Measurements from ENCODE around the gene MED29.
A peak's percentile ranks its signal among the peaks of the same experiment; 100 is the strongest.

Gene MED29

DNA sequence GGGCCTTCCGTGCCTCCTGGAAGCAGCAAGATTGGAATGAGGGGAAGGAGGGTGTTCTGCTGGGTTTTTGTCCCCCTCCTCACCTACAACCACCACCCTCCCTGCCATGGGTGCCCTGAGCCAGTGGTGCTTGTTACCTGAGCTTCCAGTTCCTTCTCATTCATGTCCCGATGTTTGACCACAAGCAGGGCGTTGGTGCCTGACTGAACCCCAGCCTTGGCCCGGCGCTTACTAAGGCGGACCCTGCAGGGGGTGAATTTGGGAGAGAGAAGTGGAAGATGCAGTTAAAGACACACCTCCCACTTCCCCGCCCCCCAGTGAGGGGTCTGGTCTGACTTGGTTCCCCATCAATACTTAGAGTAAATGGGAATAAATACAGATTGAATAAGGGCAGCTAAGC, 4.6 kb upstream of the MED29 start:
- Histone ChIP-seq H3K4me3 (ENCODE audit: severe bottlenecking) (no peak overlapping the region), H3K36me3 (ENCODE audit: low read depth) (peaks cover 66% of the 10 kb centered on the region), H3K9me3 (ENCODE audit: severe bottlenecking) (no peaks in the 10 kb centered on the region), H3K27me3 (ENCODE audit: insufficient read depth, poor library complexity, severe bottlenecking) (no peaks in the 10 kb centered on the region), H3K4me1 (ENCODE audit: insufficient read depth, poor library complexity, severe bottlenecking) (no peaks in the 10 kb centered on the region), H3K27ac (ENCODE audit: poor library complexity, severe bottlenecking) (no peak overlapping the region)
- ATAC-seq (ENCODE audit: low read depth) (no peak), DNase-seq (ENCODE audit: low spot score) (no peak)
- TF ChIP-seq, protein P1, sequence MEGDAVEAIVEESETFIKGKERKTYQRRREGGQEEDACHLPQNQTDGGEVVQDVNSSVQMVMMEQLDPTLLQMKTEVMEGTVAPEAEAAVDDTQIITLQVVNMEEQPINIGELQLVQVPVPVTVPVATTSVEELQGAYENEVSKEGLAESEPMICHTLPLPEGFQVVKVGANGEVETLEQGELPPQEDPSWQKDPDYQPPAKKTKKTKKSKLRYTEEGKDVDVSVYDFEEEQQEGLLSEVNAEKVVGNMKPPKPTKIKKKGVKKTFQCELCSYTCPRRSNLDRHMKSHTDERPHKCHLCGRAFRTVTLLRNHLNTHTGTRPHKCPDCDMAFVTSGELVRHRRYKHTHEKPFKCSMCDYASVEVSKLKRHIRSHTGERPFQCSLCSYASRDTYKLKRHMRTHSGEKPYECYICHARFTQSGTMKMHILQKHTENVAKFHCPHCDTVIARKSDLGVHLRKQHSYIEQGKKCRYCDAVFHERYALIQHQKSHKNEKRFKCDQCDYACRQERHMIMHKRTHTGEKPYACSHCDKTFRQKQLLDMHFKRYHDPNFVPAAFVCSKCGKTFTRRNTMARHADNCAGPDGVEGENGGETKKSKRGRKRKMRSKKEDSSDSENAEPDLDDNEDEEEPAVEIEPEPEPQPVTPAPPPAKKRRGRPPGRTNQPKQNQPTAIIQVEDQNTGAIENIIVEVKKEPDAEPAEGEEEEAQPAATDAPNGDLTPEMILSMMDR (IDR thresholded peaks at IDR 0.05; ENCODE audit: poor library complexity, severe bottlenecking): no peak

DNA sequence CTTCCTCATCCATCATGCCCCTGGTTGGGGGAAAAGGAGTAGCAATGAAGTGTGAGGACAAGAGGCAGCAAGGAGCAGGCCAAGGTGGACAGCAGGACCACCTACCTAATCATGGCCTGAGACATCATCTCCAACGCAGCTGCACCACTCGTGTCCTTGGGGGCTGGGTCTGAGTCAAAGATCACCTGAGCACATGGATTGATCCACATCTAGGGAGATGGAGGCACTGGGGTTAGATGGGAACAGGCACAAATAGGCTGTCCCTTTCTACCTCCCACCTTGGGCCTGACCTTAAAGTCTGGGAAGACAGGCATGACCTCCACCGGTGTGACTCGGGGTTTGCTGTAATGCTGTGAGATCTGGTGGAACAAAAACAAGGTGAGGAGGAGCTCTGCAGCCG, 2.5 kb upstream of the MED29 start:
- no peak overlapping the region for H3K27ac ChIP-seq (ENCODE audit: poor library complexity, severe bottlenecking)
- H3K9me3 ChIP-seq (ENCODE audit: severe bottlenecking): no peaks in the 10 kb centered on the region
- H3K36me3 ChIP-seq (ENCODE audit: low read depth): peaks cover 55% of the 10 kb centered on the region
- H3K4me3 ChIP-seq (ENCODE audit: severe bottlenecking): no peak overlapping the region
- ATAC-seq (ENCODE audit: low read depth) (no peak), DNase-seq (ENCODE audit: low spot score) (no peak)
- no peaks in the 10 kb centered on the region for H3K27me3 ChIP-seq (ENCODE audit: insufficient read depth, poor library complexity, severe bottlenecking)
- peaks cover 3% of the 10 kb centered on the region for H3K4me1 ChIP-seq (ENCODE audit: insufficient read depth, poor library complexity, severe bottlenecking)
- TF ChIP-seq, protein P1 (IDR thresholded peaks at IDR 0.05; ENCODE audit: poor library complexity, severe bottlenecking): no peak

DNA sequence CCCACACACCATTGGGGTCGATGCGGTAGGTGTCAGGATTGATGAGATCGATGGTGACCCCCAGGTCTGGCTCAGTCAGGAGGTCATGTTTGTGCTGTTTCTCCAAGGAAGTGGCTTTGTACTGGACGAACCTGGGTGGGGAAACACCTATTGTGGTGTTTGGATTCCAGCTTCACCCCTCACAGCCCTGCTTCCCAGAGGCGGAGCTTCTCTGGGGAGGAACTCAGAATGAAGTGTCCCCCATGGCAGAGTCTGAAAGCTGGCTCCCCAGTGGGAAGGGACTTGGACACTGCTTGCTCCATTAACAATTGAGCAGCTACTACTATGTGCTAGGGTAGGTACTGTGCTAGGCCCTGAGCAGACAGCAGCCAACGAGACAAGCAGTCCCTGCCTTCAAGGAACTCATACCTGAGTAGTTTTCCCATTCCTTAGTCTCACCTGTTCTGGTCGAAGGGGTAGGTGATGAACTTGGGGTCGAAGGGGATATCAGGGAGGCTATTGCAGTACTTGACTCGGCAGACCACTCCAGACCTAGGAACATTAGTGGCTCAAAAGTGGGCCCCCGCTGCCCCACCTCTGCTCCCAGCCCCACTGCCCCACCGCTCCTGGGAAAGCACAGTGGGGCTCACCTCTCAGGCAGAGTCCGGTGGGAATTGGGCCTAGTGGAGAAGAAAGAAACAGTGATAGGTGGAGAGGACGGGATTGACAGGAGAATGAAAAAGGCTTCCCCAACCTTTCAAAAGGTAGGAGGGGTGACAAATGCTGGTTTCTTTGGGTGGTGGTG, 1.4 kb upstream of the MED29 start:
- H3K27ac ChIP-seq (ENCODE audit: poor library complexity, severe bottlenecking): peak overlapping the region; percentile 73
- DNase-seq (ENCODE audit: low spot score) (no peak), ATAC-seq (ENCODE audit: low read depth) (no peak)
- TF ChIP-seq, protein P1 (IDR thresholded peaks at IDR 0.05; ENCODE audit: poor library complexity, severe bottlenecking): no peak
- no peaks in the 10 kb centered on the region for H3K9me3 ChIP-seq (ENCODE audit: severe bottlenecking)
- no peaks in the 10 kb centered on the region for H3K27me3 ChIP-seq (ENCODE audit: insufficient read depth, poor library complexity, severe bottlenecking)
- peaks cover 55% of the 10 kb centered on the region for H3K36me3 ChIP-seq (ENCODE audit: low read depth)
- H3K4me3 ChIP-seq (ENCODE audit: severe bottlenecking): peak overlapping the region; percentile 89
- peaks cover 3% of the 10 kb centered on the region for H3K4me1 ChIP-seq (ENCODE audit: insufficient read depth, poor library complexity, severe bottlenecking)

DNA sequence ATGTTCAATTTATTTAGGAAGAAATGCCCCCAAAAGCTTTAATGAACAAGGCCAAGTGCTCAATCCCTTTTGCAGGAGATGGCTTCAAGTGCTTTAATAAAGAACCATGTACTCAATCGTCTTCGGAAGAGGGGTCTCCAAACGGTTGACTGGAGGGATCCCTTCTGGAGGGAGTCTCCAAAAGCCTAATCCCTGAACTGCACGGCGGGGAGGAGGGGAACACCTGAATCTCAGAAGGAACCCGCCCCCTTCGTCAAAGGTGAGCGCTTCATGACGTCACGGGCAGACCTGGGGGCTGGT, 777 bp upstream of the MED29 start:
- Histone ChIP-seq H3K4me1 (ENCODE audit: insufficient read depth, poor library complexity, severe bottlenecking) (peaks cover 3% of the 10 kb centered on the region), H3K9me3 (ENCODE audit: severe bottlenecking) (no peaks in the 10 kb centered on the region), H3K36me3 (ENCODE audit: low read depth) (peaks cover 60% of the 10 kb centered on the region), H3K27me3 (ENCODE audit: insufficient read depth, poor library complexity, severe bottlenecking) (no peaks in the 10 kb centered on the region), H3K4me3 (ENCODE audit: severe bottlenecking) (peak overlapping the region; percentile 89), H3K27ac (ENCODE audit: poor library complexity, severe bottlenecking) (peak overlapping the region; percentile 73)
- DNase-seq (ENCODE audit: low spot score) (no peak), ATAC-seq (ENCODE audit: low read depth) (peak; percentile 13; the same call in 1 of the 3 replicates)
- TF ChIP-seq, protein P1 (IDR thresholded peaks at IDR 0.05; ENCODE audit: poor library complexity, severe bottlenecking): no peak
